ENCODE data around the gene BTBD2. TPM values are rescaled to one million over a fixed set of nuclear protein-coding genes. Genes with fewer than 3 reads are reported as not detected.

The BTBD2 gene
- total RNA-seq, 1 donor from 2014 or later = 118 TPM

DNA sequence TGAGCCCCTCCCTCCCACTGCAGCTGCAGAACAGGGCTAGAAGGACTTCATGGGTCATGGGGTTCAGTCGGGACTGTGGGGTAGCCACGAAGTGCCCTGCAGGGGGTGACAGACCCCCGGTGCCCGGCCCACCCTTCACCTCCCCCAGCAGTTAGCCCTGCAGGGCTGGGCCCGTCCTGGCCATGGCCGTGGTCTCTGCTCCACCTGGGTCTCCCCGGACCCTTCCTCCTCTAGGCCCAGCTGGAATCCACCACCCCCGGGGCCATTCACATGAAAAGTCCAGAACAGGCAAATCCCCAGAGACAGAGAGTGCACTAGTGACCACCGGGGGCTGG lies 18.3 kb upstream of the BTBD2 start:
- H3K4me1 Mint-ChIP-seq (ENCODE audit: unreplicated experiment) = peaks cover 9% of the 10 kb centered on the region
- H3K27me3 Mint-ChIP-seq = no peaks in the 10 kb centered on the region
- no peaks in the 10 kb centered on the region for H3K9me3 Mint-ChIP-seq
- no peak for DNase-seq (ENCODE audit: extremely low spot score, unreplicated experiment)
- no peaks in the 10 kb centered on the region for H3K36me3 Mint-ChIP-seq
- no peak overlapping the region for H3K27ac Mint-ChIP-seq
- TF ChIP-seq, protein P1, sequence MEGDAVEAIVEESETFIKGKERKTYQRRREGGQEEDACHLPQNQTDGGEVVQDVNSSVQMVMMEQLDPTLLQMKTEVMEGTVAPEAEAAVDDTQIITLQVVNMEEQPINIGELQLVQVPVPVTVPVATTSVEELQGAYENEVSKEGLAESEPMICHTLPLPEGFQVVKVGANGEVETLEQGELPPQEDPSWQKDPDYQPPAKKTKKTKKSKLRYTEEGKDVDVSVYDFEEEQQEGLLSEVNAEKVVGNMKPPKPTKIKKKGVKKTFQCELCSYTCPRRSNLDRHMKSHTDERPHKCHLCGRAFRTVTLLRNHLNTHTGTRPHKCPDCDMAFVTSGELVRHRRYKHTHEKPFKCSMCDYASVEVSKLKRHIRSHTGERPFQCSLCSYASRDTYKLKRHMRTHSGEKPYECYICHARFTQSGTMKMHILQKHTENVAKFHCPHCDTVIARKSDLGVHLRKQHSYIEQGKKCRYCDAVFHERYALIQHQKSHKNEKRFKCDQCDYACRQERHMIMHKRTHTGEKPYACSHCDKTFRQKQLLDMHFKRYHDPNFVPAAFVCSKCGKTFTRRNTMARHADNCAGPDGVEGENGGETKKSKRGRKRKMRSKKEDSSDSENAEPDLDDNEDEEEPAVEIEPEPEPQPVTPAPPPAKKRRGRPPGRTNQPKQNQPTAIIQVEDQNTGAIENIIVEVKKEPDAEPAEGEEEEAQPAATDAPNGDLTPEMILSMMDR (conservative IDR thresholded peaks at IDR 0.05) = no peak
- H3K4me3 Mint-ChIP-seq = no peak overlapping the region

DNA sequence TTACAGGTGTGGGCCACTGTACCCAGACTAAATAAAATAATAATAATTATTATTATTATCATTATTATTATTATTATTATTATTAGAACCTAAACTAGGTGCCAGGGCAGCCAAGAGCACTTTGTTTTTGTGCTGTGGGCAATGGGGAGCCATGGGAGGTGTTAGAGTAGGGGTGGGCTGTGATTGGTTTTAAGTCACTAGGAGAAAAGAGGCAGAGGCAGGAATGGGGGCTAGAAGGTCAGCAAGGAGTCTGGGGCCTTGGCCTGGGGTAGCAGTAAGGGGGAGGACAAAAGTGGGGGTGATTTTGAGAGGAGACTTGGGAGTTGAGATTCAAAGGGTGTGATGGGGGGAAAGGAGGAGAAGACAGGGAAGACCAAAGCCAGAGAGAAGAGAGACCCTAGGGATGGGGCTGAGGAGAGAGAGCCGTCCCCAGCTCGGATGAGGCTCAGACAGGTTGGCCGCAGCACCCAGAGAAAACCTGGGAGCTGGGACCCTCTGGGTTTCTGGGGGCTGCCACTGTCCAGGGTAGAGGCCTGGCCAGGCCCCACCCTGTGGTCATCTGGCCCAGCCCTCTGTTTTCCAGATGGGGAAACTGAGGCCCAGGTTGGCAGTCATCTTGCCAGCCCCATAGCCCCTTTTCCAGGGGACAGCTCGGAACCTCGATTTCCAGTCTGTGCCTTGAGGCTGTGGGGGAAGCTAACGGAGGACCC lies 17.8 kb upstream of the BTBD2 start:
- Mint-ChIP-seq H3K36me3 (no peaks in the 10 kb centered on the region), H3K27ac (no peak overlapping the region)

DNA sequence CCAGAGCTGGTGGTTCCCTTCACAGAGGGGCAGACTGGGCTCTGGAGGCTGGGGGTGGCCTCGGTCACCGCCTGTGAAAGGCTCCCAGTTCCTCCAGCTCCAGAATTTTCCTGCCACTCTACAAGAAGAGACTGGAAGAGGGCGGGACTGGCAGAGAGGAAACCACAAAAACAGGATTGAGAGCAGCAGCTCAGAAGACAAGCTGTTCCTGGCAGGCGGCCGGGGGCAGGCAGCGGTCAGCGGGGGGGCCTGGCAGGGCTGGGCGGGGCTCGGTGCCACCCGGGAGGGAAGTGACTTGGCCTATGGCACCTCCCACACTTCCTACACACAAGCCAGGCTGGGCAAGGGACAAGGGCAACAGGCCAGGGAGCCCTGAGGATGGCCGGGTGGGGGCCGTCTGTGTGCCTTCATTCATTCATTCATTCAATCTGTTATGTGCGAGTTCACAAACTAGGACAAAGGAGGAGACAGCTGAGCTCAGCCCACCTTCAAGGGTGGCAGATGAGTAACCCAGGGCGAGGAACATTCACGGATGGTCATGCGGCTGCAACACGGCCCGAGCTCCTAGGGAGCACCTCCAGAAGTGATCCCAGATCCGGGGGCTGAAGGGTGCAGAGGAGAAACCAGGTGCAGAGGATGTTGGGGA lies 16.9 kb upstream of the BTBD2 start:
- peaks cover 9% of the 10 kb centered on the region for H3K4me1 Mint-ChIP-seq (ENCODE audit: unreplicated experiment)
- no peak for DNase-seq (ENCODE audit: extremely low spot score, unreplicated experiment)
- H3K4me3 Mint-ChIP-seq = no peak overlapping the region
- H3K9me3 Mint-ChIP-seq = no peaks in the 10 kb centered on the region
- no peaks in the 10 kb centered on the region for H3K36me3 Mint-ChIP-seq
- no peaks in the 10 kb centered on the region for H3K27me3 Mint-ChIP-seq
- TF ChIP-seq, protein P1 (conservative IDR thresholded peaks at IDR 0.05) = no peak
- peak overlapping the region; percentile 34 for H3K27ac Mint-ChIP-seq

More for the DNA sequence above, 17.8 kb upstream of the BTBD2 start:
- Mint-ChIP-seq H3K4me3 (no peak overlapping the region), H3K27me3 (no peaks in the 10 kb centered on the region), H3K4me1 (ENCODE audit: unreplicated experiment) (peaks cover 9% of the 10 kb centered on the region), H3K9me3 (no peaks in the 10 kb centered on the region)
- no peak for DNase-seq (ENCODE audit: extremely low spot score, unreplicated experiment)
- TF ChIP-seq, protein P1 (conservative IDR thresholded peaks at IDR 0.05) = no peak

DNA sequence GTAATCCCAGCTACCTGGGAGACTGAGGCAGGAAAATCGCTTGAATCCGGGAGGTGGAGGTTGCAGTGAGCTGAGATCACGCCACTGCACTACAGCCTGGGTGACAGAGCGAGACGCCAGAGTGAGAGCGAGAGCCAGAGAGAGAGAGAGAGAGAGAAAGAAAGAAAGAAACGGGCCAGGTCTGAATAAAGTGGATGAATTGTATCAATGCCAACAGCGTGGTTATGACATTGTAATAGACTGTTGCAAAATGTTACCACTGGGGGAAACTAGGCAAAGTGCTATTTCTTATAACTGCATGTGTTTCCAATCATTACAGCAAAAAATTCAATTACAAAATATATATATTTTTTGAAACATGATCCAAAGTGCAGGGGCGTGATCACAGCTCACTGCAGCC lies 11.8 kb upstream of the BTBD2 start:
- no peaks in the 10 kb centered on the region for H3K27me3 Mint-ChIP-seq
- no peaks in the 10 kb centered on the region for H3K36me3 Mint-ChIP-seq
- no peaks in the 10 kb centered on the region for H3K9me3 Mint-ChIP-seq
- peaks cover 4% of the 10 kb centered on the region for H3K4me1 Mint-ChIP-seq (ENCODE audit: unreplicated experiment)
- no peak for DNase-seq (ENCODE audit: extremely low spot score, unreplicated experiment)
- H3K4me3 Mint-ChIP-seq = no peak overlapping the region
- peak overlapping the region; percentile 53 for H3K27ac Mint-ChIP-seq
- TF ChIP-seq, protein P1 (conservative IDR thresholded peaks at IDR 0.05) = no peak

DNA sequence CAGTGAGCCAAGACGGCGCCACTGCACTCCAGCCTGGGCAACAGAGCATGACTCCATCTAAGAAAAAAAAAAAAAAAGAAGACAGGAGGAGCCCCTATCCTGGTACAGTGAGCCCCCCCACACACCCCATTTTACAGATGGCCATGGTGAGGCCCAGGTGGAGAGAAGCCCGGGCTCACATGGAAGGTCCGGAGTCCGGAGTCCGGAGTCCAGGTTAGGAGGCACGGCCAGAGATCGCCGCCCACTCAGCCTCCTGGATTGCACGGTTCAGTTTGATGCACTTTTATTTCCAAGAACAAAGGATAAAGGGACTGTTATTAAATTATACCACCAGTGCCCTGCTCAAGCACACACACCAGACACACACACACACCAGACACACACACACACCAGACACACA lies 11.3 kb upstream of the BTBD2 start:
- H3K4me3 Mint-ChIP-seq = no peak overlapping the region
- no peaks in the 10 kb centered on the region for H3K36me3 Mint-ChIP-seq
- no peak overlapping the region for H3K27ac Mint-ChIP-seq
- no peak for DNase-seq (ENCODE audit: extremely low spot score, unreplicated experiment)
- no peaks in the 10 kb centered on the region for H3K4me1 Mint-ChIP-seq (ENCODE audit: unreplicated experiment)
- no peaks in the 10 kb centered on the region for H3K27me3 Mint-ChIP-seq
- TF ChIP-seq, protein P1 (conservative IDR thresholded peaks at IDR 0.05) = no peak
- no peaks in the 10 kb centered on the region for H3K9me3 Mint-ChIP-seq
